CD4-positive, alpha-beta T cell treated with Interleukin-15 for 1 hour (primary cell): ENCODE data around the gene SGSH.
"Not testable (repeated sequence)": the region's sequence is repeated elsewhere in the genome, so short reads cannot be mapped to it uniquely, and the experiment has no call there.

Source experiments
- DNase-seq: peaks from one replicate; pipeline ENCODE4 v3.0.0-alpha.2; 2020

The SGSH gene

GRCh38 chr17:80220054-80220735 lies at the start of gene SGSH, which contains the start of gene SLC26A11:
Gene SGSH, minus strand, starts transcription at chr17:80220333. Its CDS starts 20 bp downstream, at chr17:80220313.
Gene SLC26A11, plus strand, starts transcription at chr17:80220427. Its CDS starts 1,134 bp downstream, at chr17:80221561.
- DNase-seq: peak; percentile 59

- no peak for DNase-seq
Observed at GRCh38 chr17:80269405-80269807, 49.3 kb upstream of the SGSH start.

GRCh38 chr17:80268427-80268826 lies 48.3 kb upstream of the SGSH start:
- DNase-seq: no peak

GRCh38 chr17:80267391-80267790 lies 47.3 kb upstream of the SGSH start:
- DNase-seq: no peak

- peak; percentile 56 for DNase-seq
Observed at GRCh38 chr17:80265205-80266068, 45.3 kb upstream of the SGSH start.

GRCh38 chr17:80264205-80265075 lies 44.3 kb upstream of the SGSH start:
- DNase-seq: peak; percentile 38

GRCh38 chr17:80263253-80264204 lies 43.4 kb upstream of the SGSH start:
- DNase-seq: peak; percentile 87

- no peak for DNase-seq
Observed at GRCh38 chr17:80262775-80263244, 42.7 kb upstream of the SGSH start.

GRCh38 chr17:80262291-80262690 lies 42.2 kb upstream of the SGSH start:
- DNase-seq: no peak

- no peak for DNase-seq
Observed at GRCh38 chr17:80261895-80262279, 41.8 kb upstream of the SGSH start.

- peak; percentile 73 for DNase-seq
Observed at GRCh38 chr17:80261159-80261894, 41.2 kb upstream of the SGSH start.

- DNase-seq: peak; percentile 60
Observed at GRCh38 chr17:80260791-80261158, 40.6 kb upstream of the SGSH start, which contains the start of gene RNF213. Gene RNF213, plus strand, starts transcription at chr17:80260852. Its CDS starts 2,830 bp downstream, at chr17:80263682.

- peak; percentile 85 for DNase-seq
Observed at GRCh38 chr17:80260069-80260535, 40.0 kb upstream of the SGSH start.

- DNase-seq: no peak
Observed at GRCh38 chr17:80259457-80260068, 39.4 kb upstream of the SGSH start.

GRCh38 chr17:80258296-80258695 lies 38.2 kb upstream of the SGSH start:
- DNase-seq: not testable (repeated sequence)

- DNase-seq: no peak
Observed at GRCh38 chr17:80257716-80258213, 37.6 kb upstream of the SGSH start.

- DNase-seq: no peak
Observed at GRCh38 chr17:80256034-80256350, 35.9 kb upstream of the SGSH start.

- DNase-seq: peak; percentile 75
Observed at GRCh38 chr17:80254396-80255251, 34.5 kb upstream of the SGSH start.
